GM18907 (cell line): ENCODE measurements around the gene KAT2B.
"Not testable (repeated sequence)": the region's sequence is repeated elsewhere in the genome, so short reads cannot be mapped to it uniquely, and the experiment has no call there.

ENCODE experiments used
- ATAC-seq: cut with Tn5 transposase; IDR thresholded peaks from one replicate; pipeline ENCODE4 v1.9.1; 2021; ENCODE audit warnings: mild to moderate bottlenecking, moderate library complexity; ENCODE audit not compliant: unreplicated experiment

The KAT2B gene

DNA sequence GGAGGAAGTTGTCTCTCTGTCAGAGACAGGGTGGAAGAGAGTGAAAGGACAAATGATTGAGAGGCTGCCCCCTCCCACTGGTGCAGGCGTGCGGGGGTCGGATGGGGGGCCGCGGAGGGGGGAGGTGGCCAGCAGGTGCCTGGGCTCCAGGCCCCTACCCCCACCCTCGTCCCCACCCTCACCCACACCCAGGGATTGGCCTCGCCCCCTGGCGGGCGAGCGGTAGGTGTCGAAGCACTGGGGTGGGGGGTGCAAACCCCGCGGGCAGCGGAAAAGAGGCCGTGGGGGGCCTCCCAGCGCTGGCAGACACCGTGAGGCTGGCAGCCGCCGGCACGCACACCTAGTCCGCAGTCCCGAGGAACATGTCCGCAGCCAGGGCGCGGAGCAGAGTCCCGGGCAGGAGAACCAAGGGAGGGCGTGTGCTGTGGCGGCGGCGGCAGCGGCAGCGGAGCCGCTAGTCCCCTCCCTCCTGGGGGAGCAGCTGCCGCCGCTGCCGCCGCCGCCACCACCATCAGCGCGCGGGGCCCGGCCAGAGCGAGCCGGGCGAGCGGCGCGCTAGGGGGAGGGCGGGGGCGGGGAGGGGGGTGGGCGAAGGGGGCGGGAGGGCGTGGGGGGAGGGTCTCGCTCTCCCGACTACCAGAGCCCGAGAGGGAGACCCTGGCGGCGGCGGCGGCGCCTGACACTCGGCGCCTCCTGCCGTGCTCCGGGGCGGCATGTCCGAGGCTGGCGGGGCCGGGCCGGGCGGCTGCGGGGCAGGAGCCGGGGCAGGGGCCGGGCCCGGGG lies at the start of gene KAT2B:
Gene KAT2B (plus strand): TSS at position 682 of the 783 bp plus-strand sequence. CDS start 32 bp downstream, at position 714.
- peak; percentile 67 for ATAC-seq

DNA sequence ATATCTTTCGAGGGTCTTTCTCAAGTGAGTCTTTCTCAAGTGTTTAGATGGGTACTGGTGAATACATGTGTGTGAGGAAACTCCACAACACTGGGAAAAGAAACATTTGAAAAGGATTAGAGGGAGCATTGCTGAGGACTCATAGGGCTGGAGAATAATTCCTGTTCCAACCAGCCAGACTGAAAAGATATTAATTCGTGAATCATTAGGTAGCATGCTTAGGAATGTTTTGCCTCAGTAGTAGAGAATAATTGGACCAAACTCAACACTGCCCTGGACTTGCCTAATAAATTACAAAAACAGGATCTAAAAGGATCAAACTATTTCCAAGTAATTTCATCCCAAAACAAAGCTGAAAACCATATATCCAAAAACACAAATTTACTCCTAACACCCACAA lies 45.5 kb upstream of the KAT2B start:
- no peak for ATAC-seq

DNA sequence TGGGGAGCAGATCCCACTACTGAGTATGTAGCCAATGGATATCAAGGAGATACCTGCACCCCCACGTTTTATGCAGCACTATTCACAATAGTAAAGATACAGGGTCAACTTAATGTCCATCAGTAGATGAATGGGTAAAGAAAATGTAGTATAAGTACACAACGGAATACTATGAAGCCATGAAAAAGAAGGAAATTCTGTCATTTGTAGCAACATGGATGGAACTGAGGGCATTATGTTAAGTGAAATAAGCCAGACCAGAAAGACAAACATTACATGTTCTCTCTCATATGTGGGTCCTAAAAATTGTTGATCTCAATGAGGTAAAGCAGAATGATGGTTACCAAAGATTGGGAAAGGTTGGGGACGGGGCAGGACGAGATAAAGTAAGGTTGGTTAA lies 42.7 kb upstream of the KAT2B start:
- ATAC-seq = no peak

DNA sequence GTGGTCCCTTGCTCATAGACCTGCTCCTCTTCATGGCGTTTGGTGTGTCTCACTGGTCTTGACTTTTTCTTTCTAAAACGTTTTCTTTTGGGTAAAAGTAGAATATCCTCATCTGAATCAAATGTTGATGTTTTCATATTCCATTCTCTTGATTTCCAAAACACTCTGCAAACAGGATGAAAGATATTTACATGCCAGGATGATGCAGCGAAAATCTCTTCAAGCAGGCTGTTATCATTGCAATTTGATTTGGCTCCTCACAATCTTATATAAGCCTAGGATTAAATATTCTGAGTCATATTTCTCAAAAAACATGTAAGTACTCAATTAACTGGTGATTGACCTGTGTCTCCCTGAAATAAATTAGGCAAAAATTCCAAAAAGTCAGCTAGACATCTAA lies 38.3 kb upstream of the KAT2B start:
- ATAC-seq = no peak

DNA sequence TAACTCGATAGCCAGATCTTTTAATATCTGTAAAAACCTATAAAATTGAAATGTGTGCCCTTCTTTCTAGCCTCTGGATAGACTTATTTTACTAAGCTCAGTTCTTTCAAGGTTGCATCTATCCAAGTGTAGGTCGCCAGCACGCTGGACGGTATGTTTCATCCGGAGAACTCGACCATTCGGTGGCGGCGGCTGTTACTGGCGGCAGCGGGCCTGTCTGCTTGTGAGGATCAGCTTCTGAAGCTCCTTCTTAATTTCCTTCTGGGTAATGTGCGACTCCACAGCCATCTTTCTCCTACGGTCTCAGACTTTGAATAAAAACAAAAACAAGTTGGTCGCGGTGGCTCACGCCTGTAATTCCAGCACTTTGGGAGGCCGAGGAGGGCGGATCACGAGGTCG lies 32.3 kb upstream of the KAT2B start:
- no peak for ATAC-seq

DNA sequence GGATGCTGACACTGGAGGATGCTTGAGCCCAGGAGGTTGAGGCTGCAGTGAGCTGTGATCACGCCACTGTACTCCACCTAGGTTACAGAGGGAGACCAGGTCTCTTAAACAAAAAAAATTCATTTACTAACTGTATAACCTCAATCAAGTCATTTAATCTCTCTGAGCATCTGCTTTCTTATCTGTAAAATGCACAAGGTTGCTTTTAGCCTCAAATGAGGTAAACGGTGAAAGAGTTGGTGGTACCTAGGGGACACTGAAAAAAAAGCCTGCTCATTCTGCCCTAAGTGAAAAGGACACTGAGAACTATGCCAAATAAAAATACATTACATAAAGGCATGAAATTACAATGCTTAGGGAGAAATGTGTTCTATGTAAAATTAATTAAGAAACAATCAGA lies 31.6 kb upstream of the KAT2B start:
- ATAC-seq = no peak

DNA sequence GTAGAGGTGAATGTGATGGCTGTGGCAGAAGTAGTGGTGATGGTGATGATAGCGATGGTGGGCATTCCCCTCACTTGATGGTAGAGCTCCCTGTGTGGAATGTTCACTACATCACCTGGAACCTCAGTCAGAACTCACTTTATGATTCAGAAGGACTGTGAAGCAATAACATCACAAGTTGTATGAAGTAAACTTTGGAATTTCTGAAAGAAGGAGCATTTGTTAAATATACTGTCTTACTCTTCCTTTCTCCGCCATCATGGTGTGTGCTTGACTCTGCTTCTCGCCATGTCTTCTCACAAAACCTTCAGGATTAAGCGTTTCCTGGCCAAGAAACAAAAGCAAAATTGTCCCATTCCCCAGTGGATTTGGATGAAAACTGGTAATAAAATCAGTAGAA lies 28.1 kb upstream of the KAT2B start, which contains the start of gene PP2D1:
Gene PP2D1 (minus strand): TSS at position 101 of the 400 bp plus-strand sequence. CDS start 192 bp downstream, outside the sequence.
- ATAC-seq = no peak

DNA sequence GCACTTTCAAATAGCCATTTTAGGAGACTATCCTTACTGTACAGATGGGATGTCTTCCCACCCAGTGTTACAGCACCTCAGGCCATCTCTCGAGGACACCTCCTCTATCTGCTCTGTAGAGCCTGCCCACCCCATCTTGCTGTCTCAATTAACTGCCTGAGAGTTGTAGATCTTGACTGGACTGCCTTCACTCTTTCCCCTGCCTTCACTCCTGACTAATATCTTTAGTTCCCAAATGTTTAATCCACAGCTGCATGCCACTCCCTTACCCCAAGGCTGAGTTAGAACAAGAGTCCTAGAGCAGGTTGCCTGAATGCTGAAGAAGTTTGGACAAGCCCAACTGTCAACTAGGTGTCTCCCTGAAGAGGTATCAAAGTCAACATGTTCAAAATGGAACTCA lies 26.9 kb upstream of the KAT2B start:
- no peak for ATAC-seq

DNA sequence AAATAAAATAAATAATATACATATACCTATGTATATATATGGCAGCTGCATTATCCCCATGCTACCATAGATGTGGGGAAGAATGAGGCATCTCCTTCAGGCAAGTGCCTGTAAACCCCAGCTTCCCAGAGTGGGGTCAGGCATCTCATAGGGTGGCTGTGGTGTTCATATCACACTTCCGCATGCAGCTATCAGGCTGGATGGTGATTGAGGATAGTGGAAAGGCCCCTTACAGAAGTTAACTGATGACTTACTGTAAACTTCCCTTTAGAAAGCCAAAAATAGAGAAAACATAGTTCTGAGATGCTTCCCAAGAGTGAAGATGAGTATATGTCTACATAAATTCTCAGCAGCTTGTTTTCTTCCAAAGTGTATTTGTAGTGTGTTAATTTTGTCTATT lies 24.7 kb upstream of the KAT2B start:
- ATAC-seq = no peak

DNA sequence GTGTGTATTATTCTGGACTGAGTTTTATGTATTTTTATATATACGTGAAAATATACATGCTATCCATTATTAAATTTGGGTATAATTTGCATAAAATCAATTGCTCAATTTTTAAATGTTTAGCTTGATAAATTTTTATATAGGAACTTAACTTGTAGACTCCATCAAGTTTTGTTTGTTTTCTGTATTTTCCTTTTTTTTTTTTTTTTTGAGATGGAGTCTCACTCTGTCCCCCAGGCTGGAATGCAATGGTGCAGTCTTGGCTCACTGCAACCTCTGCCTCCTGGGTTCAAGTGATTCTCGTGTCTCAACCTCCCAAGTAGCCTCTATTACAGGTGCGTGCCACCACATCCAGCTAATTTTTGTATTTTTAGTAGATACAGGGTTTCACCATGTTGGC lies 24.2 kb upstream of the KAT2B start:
- ATAC-seq = not testable (repeated sequence)

DNA sequence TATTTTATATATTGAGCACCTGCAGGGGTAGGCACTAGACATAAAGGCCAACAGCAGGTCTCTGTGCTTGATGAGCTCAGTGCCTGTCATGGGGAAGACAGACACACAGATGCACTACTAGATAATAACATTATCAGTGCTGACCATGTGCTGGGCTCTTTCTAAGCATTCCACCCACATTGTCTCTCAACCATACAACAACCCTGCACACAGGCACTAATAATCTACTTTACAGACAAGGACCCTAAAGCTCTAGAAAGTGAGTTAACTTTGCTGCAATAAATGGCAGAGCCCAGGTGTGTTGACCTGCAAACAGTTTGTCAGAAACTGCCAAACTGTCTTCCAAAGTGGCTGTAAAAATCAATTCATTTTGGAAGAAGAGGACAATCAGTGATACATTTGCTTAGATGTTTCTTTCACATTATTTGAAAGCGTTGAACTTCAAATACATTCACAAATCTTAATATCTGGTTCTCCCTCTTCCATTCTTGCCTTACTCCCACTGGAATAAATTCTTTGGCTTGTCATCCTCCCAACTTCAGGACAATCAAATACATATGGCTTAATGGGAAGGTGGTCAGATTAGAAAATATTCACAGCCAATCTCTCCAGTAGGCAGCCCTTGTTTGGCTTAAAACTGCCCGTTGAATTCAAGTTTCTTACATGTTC lies 17.2 kb upstream of the KAT2B start:
- ATAC-seq = no peak

DNA sequence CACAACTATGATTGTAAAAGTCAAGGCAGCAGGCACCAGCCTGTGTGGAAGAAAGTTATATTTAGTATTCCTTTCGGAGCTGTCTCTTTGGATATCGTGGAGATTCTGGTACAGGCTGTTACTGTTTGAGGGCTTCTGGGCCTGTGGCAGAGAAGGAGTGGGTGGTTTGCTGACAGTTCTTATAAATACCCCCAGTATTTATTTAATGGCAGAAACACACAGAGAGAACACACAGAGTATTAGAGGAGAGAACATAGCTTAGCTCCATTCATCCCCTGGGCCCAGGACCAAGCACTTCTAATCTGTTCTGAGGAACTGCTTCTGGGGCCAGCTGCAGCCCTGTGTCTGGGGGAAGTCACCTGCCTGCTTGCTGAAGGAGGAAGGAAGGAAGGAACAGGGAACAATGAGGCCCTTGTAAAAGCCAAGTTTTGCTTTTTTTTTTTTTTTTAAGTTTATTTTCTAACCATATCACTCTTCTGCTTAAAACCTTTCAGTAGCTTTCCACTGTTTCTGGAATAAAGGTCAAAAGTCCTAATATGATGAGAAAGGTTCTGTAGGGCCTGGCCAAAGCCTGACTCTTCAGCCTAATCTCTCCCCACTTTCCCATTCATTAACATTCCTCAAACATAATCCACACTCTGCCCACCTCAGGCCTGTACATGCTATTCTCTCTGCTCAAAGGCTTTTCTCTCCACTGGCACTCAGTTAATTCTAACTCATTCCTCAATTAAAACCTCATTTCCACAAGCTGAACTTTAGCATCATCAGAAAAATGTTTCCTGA lies 16.4 kb upstream of the KAT2B start:
- ATAC-seq = no peak

DNA sequence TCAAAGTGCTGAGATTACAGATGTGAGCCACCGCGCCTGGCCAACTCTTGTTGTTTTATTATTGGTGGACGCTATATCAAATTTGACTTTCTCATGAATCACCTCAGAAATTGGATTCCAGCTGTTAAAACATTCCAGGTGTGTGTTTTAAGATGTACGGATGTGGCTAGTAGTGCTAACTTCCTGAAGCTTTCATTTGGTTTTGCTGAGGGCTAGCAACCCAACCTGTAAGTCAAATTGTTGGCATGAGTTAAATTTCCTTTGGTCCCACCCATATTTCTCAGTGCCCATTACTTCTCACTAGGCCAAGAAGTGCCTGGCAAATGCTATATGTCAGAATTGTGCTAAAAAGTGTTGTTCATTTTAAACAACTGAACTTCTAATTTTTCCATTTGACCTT lies 13.1 kb upstream of the KAT2B start:
- ATAC-seq = no peak

DNA sequence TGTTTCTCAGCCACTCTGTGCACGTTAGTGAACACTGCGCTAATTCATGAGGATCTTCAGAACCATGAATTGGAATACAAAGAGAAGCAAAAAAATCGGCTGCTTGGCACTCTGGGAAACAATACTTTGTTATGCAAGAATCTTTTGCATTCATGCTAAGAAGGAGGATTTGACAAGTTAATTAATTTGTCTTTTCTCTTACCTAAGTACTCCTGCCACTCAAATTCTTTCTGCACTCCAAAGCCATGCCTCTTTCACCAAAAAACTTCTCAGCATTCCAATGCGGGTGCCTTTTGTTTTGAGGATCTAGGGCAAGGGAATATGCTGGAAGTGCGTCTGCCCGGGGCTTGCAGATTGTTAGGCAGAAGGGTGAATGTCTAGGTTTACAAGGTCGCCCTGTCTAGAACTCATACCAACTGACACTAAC lies 11.3 kb upstream of the KAT2B start:
- ATAC-seq = no peak

DNA sequence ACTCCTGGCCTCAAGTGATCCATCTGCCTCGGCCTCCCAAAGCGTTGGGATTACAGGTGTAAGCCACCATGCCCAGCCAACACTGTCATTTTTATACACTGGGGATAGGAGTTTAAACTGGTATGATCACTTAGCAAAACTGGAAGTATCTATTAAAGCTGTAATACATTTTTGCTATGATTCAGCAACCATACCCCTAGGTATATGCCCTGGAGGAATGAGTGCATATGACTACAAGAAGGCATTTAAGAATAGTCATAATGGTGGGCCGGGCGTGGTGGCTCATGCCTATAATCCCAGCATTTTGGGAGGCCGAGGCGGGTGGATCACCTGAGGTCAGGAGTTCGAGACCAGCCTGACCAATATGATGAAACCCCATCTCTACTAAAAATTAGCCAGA lies 8.3 kb upstream of the KAT2B start:
- ATAC-seq = not testable (repeated sequence)

DNA sequence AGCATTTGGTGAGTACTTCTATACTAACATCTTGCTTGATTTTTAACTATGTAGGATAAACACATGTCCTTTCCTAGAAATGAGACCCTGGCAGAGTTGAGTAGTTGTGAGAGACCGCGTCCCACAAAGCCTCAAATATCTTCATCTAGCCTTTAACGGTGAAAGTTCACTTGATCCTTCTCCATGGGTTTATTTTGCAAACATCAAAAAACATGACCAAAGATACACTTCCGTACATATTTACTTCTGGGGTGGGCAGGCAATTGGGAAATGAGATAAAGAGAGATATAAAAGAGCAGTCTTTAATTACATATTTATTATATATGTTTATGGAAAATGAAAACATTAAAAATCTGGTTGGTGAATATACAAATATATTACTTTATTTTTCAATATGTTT lies 5.2 kb upstream of the KAT2B start:
- ATAC-seq = no peak

DNA sequence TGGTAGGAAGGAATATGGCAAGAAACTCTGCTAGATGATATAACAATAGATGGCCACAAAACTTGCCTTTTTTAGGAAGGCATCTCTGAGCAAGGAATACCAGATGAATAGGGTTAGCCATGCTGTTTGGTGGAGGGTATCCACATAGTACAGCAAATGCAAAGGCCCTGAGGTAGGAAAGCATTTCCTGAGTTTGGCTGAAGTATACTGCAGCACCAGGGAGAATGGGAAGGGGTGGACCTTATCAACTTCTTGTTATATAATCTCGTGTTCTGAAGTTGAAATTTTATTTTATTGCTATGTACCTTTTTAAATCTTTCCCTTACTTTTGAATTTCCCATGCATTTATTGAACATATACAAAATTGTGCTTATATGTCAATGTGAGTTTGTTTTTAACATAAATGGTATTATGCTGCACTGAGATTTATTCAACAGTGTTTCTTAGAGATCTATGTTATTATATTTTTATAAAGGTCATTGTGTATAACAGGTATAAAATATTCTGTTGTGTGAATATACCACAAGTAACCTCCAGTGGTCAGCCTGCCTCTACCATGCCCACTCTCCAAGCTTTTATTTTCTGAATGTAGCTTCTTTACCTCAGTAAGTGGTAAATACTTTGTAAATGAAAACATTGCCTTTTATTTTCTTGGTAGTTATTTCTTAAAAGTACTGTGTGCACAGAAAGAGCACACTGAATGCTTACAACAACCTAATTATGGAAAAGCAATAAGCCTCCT lies 2.8 kb upstream of the KAT2B start:
- no peak for ATAC-seq

DNA sequence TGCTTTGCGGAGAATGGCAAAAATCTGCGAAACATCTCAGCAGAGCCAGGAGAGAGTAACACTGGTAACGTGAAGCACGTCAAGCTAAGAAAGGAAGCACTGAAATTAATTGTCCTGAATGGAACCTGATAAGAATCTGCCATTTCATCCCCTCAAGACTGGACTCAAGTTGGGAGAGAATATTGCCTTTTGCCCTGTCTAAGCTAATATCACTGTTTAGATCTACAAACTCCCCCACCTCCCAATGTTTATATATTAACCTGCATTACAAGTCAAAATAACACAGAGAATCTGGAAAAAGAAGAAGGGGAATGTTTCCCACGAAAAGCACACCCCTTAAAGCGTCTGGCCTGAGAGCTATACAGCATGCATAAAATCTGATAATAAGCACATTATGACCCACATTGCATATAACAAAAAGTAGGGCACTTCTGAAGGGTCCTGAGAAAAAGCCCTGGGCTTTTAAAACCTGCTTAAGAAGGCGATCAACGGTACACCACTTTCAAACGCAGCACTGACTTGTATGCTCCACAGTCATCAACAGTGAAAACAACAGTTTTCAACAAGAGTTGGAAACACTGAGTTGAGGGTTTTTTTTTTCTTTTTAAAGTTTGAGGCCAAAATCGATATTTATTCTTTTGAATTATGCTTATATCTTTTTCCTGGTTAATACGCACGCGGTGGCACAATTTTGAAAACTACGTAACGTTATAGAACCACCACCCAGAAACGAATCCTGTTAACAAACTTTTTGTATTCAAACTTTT lies 1.4 kb upstream of the KAT2B start:
- no peak for ATAC-seq

DNA sequence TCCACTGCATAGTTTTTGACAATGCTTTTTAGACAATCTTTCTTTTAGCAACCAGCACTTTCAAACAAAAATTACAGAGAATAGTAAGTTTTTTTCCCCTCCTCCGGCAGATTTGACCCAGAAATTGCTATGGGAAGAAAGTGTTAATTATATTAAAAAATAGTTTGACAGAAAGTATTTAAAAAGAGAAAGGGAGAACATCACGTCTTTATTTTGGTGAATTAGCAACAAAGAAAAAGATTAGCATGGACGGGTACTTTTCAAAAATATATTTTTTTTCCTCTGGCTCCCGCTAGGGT lies 831 bp upstream of the KAT2B start:
- ATAC-seq = no peak

DNA sequence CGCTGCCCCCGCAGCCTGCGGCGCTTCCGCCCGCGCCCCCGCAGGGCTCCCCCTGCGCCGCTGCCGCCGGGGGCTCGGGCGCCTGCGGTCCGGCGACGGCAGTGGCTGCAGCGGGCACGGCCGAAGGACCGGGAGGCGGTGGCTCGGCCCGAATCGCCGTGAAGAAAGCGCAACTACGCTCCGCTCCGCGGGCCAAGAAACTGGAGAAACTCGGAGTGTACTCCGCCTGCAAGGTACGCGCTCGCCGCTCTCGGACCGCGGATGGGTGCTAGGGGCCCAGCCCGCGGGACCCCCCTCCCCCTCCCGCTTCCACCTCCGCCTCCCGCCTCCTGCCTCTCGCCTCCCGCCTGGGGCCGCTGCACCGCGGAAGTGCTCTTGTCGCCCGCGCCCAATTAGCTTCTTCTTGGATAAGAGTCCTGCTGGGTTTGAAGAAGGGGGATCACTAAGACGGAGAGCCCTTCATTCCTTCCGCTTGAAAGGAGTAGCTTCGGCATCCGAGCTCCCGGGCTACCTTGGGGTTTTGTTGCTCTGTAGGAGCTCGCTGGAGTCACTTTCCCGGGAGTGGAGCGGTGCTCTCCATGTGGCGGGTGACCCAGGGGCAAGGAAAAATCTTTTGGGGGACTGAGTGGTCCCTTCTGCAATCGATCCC lies 426 bp downstream of the KAT2B start:
- peak; percentile 46 for ATAC-seq
